Anterior cingulate cortex (tissue), 58 donors: Measurements from ENCODE around the gene LASP1.
"Not testable (repeated sequence)": the region's sequence is repeated elsewhere in the genome, so short reads cannot be mapped to it uniquely, and the experiment has no call there.

Experiments
- DNase-seq, 58 donors: peaks; one replicate each; lab custom pipeline; 2025; lab: John Stamatoyannopoulos, UW

LASP1 gene

GRCh38 chr17:38905375-38905774 lies 35.5 kb downstream of the LASP1 start:
- DNase-seq, result no peak

DNA sequence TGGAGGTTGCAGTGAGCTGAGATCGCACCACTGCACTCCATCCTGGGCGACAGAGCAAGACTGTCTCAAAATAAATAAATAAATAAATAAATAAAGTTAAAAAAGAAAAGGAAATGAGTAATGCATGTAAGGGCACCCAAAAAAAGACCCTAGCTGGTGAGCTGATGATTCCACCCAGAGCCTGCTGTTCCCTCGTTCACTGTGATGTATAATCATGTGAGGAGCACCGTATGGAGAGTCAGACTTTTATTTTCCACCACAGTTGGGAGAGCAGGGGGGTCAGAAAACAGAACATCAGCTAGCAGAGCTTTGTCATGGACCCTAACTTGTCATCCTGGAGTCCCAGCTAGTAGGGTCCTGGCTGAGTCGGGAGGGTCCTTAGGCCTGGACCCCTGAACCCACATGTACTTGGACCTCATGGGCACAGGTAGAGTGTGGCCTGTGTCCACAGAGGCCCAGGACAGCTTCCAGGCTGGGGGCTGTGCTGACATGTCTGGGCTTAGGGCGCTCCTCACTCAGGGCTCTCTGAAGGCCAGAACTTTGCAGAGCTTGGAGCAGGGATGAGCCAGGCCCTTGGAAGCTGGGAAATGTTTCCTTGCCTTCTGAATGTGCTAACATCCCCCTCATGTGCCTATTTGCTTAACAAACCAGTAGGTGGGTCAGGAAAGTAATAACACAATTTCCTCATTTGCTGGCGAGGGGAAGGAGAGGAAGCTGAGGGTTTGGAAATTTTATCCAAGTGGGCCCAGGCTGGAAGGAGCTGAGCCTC lies 36.8 kb downstream of the LASP1 start:
- no peak for DNase-seq

- DNase-seq, result no peak
Measured at GRCh38 chr17:38907930-38908675, 38.2 kb downstream of the LASP1 start.

DNA sequence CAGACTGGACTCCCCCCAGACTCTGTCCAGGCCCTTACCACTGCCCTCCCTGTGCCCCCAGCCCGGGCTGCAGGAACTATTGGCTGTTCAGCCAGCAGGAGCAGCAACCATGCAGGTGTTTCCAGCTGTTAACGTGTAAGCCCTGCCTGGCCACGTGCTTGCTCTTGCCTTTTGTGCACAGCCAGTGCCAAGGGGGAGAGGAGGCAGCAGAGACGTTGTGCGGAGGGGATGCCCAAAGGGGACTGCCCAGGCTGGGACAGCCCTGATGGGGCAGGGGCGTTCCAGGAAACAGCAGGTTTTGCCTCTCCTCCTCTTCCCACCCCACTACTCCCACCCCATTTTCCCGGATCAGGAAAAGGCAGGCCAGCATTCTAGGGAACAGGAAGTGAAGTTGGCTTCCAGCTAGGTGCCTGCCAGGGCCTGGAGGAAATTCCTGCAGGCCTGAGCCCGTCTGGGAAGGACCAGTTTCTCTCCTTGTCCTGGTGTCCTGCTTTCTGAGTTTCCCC lies 38.9 kb downstream of the LASP1 start:
- no peak for DNase-seq

DNA sequence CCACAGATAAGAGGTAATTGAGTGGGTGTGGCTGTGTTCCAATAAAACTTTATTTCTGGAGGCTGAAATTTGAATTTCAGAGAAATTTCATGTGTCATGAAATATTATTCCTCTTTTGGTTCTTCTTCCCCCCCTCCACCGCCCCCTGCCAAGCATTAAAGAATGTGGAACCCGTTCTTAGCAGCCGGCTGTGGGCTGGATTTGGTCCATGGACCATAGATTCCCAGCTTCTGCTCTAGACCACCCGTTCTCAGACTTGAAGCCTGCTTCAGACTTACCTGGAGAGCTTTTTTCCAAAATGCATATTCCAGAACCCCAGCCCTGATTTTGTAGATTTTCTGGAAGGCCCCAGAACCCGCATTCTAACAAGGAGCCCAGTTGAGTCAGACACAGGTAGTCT lies 40.5 kb downstream of the LASP1 start:
- no peak for DNase-seq

GRCh38 chr17:38911081-38911730 lies 41.3 kb downstream of the LASP1 start:
- no peak for DNase-seq

- not testable (repeated sequence) for DNase-seq
Measured at GRCh38 chr17:38911731-38912081, 41.8 kb downstream of the LASP1 start.

DNA sequence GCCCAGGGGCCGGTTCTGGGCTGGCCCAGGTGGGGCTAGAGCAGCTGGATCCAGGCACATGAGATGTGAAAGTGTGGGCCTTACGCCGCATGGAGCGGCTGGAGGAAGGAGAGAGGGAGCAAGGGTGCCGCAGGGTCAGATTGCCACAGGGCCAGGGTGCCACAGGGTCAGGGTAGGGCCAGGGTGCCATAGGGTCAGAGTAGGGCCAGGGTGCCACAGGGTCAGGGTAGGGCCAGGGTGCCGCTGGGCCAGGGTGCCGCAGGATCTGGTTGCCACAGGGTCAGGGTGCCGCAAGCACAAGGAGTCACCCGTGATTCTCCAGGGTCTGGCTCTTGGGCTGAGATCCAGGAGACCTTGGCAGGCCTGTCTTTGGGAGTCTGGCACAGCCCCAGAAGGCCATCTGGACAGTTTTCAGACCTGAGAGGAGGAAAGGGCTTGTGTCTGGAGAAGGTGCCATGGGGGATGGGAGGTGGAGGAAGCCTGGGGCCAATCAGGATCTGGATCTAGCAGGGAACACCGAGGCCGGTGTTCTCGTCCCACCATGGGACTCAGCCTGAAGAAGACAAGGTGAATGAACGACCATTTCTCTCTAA lies 42.5 kb downstream of the LASP1 start:
- no peak for DNase-seq

- DNase-seq, result no peak
Measured at GRCh38 chr17:38914741-38915638, 45.1 kb downstream of the LASP1 start.

GRCh38 chr17:38915639-38915995 lies 45.8 kb downstream of the LASP1 start:
- no peak for DNase-seq

DNA sequence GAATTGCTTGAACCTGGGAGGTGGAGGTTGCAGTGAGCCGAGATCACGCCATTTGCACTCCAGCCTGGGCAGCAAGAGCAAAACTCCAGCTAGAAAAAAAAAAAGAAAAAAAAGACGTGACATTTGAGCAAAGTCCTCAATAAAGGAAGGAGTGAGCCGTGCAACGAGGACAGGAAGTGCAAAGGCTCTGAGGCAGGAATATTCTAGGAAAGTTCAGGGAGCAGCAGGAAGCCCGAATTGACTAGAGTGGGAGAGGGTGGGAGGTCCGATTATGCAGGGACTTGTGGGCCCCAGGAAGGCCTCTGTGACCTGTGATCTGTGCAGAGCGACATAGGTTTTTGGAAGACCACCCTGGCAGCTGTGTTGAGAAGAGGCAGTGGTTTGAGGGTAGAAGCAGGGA lies 46.9 kb downstream of the LASP1 start:
- no peak for DNase-seq

- DNase-seq, result no peak
Measured at GRCh38 chr17:38917259-38917658, 47.4 kb downstream of the LASP1 start.

GRCh38 chr17:38918129-38918913 lies 48.5 kb downstream of the LASP1 start:
- no peak for DNase-seq

DNA sequence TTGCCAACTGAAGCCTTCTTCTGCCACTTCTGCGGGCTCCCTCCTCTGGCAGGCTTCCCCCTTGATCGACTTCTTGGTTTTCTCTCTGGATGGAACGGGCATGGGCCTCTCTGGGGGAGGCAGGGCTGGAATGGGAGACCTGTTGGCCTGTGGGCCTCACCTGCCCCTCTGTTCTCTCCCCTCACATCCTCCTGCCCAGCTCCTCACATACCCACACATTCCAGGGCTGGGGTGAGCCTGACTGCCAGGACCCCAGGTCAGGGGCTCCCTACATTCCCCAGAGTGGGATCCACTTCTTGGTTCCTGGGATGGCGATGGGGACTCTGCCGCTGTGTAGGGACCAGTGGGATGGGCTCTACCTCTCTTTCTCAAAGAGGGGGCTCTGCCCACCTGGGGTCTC lies 49.1 kb downstream of the LASP1 start:
- no peak for DNase-seq

DNA sequence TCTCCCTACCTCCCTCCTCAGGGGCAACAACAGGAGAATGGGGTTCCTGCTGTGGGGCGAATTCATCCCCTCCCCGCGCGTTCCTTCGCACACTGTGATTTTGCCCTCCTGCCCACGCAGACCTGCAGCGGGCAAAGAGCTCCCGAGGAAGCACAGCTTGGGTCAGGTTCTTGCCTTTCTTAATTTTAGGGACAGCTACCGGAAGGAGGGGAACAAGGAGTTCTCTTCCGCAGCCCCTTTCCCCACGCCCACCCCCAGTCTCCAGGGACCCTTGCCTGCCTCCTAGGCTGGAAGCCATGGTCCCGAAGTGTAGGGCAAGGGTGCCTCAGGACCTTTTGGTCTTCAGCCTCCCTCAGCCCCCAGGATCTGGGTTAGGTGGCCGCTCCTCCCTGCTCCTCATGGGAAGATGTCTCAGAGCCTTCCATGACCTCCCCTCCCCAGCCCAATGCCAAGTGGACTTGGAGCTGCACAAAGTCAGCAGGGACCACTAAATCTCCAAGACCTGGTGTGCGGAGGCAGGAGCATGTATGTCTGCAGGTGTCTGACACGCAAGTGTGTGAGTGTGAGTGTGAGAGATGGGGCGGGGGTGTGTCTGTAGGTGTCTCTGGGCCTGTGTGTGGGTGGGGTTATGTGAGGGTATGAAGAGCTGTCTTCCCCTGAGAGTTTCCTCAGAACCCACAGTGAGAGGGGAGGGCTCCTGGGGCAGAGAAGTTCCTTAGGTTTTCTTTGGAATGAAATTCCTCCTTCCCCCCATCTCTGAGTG lies 49.6 kb downstream of the LASP1 start:
- DNase-seq, result no peak

DNA sequence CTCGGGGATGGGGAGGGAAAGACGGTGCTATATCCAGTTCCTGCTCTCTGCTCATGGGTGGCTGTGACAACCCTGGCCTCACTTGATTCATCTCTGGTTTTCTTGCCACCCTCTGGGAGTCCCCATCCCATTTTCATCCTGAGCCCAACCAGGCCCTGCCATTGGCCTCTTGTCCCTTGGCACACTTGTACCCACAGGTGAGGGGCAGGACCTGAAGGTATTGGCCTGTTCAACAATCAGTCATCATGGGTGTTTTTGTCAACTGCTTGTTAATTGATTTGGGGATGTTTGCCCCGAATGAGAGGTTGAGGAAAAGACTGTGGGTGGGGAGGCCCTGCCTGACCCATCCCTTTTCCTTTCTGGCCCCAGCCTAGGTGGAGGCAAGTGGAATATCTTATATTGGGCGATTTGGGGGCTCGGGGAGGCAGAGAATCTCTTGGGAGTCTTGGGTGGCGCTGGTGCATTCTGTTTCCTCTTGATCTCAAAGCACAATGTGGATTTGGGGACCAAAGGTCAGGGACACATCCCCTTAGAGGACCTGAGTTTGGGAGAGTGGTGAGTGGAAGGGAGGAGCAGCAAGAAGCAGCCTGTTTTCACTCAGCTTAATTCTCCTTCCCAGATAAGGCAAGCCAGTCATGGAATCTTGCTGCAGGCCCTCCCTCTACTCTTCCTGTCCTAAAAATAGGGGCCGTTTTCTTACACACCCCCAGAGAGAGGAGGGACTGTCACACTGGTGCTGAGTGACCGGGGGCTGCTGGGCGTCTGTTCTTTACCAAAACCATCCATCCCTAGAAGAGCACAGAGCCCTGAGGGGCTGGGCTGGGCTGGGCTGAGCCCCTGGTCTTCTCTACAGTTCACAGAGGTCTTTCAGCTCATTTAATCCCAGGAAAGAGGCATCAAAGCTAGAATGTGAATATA lies 50.8 kb downstream of the LASP1 start:
- DNase-seq, result no peak

DNA sequence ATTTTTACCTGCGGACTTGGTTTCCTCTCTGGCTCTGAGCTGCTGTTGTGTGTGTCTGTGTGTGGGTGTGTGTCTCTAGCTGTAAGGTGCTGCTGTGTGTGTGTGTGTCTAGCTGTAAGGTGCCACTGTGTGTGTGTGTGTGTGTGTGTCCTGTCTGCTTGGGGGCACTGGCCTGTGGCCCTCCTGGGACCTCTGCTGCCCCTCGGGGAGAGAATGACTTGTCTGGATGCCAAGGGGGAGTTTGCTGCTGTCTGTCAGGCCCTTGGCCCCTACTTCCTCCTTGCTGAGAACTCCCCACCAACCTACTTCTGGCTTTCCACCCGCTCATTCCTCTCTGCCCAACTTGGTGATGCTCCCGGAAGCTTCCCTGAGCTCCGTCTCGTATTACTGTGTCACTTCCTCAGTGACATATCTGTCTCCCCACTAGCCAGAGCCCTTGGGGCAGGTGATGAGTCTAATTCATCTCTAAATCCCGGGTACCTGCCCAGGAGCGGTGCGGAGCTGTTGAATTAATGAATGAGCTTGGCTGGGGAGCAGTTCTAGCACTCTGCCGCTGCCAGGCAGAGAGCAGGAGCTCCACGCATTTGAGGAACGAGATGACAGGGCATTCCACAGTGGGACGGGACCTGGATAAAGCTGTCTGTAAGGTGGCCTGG lies 52.0 kb downstream of the LASP1 start:
- DNase-seq, result peak in 1 of 58 donors; percentile 22
